SW 1271 (cell line): Measurements from ENCODE around the gene GART.

Experiments used
- DNase-seq, 2 experiments: peaks; one replicate each; lab custom pipeline; 2025; lab: John Stamatoyannopoulos, UW

The GART gene

DNA sequence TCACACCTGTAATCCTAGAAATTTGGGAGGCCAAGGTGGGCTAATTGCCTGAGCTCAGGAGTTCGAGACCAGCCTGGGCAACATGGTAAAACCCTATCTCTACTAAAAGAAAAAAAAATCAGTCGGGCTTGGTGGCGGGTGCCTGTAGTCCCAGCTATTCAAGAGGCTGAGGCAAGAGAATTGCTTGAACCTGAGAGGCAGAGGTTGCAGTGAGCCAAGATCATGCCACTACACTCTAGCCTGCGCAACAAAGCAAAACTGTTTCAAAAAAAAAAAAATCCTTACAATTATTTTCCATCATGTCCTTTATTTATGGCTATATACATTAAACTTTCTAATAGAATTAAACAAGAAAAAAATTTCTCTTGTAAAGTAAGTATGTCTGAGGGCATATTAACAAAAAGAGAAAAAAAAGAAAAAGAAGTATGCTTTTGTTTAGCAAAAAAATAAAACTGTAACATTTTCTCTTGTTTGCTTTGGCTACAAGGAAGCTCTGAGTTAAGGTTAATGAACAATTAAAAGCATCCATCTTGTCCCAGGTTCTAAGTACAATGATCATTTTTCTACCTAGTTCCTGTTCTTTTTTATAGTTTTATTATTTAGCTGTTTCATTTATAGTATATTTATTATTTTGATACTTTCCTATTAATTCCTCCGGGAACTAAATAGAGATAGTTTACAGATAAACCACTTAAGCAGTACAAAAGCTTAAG lies 80.2 kb downstream of the GART start:
- DNase-seq, result no peak

- no peak for DNase-seq
These were observed 83.1 kb downstream of the GART start for GRCh38 chr21:33458861-33459260.

- DNase-seq, result no peak
These were observed 86.1 kb downstream of the GART start for GRCh38 chr21:33455686-33456446.
